Activated CD4-positive, alpha-beta T cell treated with anti-CD3 and anti-CD28 coated beads, Interleukin-2, Interleukin-4, amounts not matched to agents 100 ng/mL and 50 ng/mL, durations not matched to agents 16 hours and 8 hours (primary cell): ENCODE data around the gene TOMM40.
A peak's percentile ranks its signal among the peaks of the same experiment; 100 is the strongest.
"Not testable (repeated sequence)": the region's sequence is repeated elsewhere in the genome, so short reads cannot be mapped to it uniquely, and the experiment has no call there.

Source experiments
- DNase-seq: peaks from one replicate; pipeline ENCODE4 v3.0.0-alpha.2; 2020; ENCODE audit warnings: low spot score

The TOMM40 gene

DNA sequence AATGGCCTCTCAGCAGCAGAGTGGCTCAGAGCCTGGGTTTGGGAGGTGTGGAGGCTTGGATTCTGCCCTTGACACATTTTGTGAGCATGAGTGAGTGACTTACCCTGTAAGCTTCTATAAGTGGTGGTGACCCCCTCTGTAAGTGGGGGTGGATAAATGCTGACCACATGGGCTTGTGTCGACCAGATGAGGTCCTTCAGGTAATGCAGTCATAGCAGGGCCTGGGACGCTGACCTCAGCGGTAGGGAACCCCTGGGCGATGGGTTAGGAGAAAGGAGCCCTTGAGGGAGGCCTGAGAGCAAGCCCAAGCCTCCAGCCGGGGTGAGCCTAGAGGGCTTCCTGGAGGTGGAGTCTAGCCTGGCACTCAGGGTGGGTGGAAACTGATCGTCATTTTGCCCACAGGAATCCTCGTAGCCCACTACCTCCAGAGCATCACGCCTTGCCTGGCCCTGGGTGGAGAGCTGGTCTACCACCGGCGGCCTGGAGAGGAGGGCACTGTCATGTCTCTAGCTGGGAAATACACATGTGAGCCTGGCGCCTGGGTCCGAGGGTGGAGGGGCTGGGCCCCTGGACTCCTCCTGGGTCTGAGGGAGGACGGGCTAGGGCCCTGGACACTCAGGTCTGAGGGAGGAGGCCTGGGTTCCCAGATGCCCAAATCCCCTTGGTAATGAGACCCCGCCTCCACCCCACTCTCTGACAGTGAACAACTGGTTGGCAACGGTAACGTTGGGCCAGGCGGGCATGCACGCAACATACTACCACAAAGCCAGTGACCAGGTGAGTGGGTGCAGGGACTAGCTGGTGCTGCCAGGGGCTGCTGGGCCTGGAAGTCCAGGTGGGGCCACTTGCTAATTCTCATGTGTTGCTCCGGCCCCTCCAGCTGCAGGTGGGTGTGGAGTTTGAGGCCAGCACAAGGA, 9.5 kb downstream of the TOMM40 start:
- DNase-seq = no peak

DNA sequence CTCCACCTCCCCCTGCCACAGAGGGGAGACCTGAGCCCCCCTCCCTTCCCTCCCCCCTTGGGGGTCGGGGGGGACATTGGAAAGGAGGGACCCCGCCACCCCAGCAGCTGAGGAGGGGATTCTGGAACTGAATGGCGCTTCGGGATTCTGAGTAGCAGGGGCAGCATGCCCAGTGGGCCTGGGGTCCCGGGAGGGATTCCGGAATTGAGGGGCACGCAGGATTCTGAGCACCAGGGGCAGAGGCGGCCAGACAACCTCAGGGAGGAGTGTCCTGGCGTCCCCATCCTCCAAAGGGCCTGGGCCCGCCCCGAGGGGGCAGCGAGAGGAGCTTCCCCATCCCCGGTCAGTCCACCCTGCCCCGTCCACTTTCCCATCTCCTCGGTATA, 12.2 kb downstream of the TOMM40 start:
- no peak for DNase-seq

DNA sequence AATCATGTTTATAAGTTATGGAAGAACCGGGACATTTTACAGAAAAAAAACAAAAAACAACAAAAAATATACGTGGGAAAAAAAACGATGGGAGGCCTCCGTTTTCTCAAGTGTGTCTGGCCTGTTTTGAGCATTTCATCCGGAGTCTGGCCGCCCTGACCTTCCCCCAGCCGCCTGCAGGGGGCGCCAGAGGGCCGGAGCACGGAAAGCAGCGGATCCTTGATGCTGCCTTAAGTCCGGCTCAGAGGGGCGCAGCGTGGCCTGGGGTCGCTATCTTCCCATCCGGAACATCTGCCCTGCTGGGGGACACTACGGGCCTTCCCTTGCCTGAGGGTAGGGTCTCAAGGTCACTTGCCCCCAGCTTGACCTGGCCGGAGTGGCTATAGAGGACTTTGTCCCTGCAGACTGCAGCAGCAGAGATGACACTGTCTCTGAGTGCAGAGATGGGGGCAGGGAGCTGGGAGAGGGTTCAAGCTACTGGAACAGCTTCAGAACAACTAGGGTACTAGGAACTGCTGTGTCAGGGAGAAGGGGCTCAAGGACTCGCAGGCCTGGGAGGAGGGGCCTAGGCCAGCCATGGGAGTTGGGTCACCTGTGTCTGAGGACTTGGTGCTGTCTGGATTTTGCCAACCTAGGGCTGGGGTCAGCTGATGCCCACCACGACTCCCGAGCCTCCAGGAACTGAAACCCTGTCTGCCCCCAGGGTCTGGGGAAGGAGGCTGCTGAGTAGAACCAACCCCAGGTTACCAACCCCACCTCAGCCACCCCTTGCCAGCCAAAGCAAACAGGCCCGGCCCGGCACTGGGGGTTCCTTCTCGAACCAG, 12.8 kb downstream of the TOMM40 start:
- peak; percentile 75 for DNase-seq

DNA sequence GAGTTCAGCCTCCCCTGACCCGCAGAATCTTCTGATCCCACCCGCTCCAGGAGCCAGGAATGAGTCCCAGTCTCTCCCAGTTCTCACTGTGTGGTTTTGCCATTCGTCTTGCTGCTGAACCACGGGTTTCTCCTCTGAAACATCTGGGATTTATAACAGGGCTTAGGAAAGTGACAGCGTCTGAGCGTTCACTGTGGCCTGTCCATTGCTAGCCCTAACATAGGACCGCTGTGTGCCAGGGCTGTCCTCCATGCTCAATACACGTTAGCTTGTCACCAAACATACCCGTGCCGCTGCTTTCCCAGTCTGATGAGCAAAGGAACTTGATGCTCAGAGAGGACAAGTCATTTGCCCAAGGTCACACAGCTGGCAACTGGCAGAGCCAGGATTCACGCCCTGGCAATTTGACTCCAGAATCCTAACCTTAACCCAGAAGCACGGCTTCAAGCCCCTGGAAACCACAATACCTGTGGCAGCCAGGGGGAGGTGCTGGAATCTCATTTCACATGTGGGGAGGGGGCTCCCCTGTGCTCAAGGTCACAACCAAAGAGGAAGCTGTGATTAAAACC, 13.5 kb downstream of the TOMM40 start:
- DNase-seq = no peak

DNA sequence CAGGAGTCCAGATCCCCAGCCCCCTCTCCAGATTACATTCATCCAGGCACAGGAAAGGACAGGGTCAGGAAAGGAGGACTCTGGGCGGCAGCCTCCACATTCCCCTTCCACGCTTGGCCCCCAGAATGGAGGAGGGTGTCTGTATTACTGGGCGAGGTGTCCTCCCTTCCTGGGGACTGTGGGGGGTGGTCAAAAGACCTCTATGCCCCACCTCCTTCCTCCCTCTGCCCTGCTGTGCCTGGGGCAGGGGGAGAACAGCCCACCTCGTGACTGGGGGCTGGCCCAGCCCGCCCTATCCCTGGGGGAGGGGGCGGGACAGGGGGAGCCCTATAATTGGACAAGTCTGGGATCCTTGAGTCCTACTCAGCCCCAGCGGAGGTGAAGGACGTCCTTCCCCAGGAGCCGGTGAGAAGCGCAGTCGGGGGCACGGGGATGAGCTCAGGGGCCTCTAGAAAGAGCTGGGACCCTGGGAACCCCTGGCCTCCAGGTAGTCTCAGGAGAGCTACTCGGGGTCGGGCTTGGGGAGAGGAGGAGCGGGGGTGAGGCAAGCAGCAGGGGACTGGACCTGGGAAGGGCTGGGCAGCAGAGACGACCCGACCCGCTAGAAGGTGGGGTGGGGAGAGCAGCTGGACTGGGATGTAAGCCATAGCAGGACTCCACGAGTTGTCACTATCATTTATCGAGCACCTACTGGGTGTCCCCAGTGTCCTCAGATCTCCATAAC, 14.5 kb downstream of the TOMM40 start, which contains the start of gene APOE:
Gene APOE (plus strand): TSS at position 360 of the 724 bp plus-strand sequence. CDS start 829 bp downstream, outside the sequence.
- DNase-seq = no peak

DNA sequence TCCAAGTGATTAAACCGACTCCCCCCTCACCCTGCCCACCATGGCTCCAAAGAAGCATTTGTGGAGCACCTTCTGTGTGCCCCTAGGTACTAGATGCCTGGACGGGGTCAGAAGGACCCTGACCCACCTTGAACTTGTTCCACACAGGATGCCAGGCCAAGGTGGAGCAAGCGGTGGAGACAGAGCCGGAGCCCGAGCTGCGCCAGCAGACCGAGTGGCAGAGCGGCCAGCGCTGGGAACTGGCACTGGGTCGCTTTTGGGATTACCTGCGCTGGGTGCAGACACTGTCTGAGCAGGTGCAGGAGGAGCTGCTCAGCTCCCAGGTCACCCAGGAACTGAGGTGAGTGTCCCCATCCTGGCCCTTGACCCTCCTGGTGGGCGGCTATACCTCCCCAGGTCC, 16.6 kb downstream of the TOMM40 start:
- DNase-seq = no peak

DNA sequence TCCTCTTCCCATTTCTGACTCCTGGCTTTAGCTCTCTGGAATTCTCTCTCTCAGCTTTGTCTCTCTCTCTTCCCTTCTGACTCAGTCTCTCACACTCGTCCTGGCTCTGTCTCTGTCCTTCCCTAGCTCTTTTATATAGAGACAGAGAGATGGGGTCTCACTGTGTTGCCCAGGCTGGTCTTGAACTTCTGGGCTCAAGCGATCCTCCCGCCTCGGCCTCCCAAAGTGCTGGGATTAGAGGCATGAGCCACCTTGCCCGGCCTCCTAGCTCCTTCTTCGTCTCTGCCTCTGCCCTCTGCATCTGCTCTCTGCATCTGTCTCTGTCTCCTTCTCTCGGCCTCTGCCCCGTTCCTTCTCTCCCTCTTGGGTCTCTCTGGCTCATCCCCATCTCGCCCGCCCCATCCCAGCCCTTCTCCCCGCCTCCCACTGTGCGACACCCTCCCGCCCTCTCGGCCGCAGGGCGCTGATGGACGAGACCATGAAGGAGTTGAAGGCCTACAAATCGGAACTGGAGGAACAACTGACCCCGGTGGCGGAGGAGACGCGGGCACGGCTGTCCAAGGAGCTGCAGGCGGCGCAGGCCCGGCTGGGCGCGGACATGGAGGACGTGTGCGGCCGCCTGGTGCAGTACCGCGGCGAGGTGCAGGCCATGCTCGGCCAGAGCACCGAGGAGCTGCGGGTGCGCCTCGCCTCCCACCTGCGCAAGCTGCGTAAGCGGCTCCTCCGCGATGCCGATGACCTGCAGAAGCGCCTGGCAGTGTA, 17.2 kb downstream of the TOMM40 start:
- DNase-seq = no peak

DNA sequence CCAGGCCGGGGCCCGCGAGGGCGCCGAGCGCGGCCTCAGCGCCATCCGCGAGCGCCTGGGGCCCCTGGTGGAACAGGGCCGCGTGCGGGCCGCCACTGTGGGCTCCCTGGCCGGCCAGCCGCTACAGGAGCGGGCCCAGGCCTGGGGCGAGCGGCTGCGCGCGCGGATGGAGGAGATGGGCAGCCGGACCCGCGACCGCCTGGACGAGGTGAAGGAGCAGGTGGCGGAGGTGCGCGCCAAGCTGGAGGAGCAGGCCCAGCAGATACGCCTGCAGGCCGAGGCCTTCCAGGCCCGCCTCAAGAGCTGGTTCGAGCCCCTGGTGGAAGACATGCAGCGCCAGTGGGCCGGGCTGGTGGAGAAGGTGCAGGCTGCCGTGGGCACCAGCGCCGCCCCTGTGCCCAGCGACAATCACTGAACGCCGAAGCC, 17.8 kb downstream of the TOMM40 start:
- no peak for DNase-seq

DNA sequence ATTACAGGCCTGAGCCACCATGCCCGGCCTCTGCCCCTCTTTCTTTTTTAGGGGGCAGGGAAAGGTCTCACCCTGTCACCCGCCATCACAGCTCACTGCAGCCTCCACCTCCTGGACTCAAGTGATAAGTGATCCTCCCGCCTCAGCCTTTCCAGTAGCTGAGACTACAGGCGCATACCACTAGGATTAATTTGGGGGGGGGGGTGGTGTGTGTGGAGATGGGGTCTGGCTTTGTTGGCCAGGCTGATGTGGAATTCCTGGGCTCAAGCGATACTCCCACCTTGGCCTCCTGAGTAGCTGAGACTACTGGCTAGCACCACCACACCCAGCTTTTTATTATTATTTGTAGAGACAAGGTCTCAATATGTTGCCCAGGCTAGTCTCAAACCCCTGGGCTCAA, 18.7 kb downstream of the TOMM40 start:
- DNase-seq = no peak

DNA sequence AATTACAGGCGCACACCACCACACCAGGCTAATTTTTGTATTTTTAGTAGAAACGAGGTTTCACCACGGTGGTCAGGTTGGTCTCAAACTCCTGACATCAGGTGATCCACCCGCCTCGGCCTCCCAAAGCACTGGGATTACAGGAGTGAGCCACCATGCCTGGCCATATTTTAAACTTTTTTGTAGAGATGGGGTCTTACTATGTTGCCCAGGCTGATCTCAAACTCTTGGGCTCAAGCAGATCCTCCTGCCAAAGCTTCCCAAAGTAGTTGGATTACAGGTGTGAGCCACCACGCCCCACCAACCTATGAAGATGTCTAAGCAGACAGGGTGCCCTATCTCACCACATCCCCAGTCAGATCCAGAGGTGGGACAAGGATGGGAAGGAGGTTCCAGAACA, 20.8 kb downstream of the TOMM40 start:
- not testable (repeated sequence) for DNase-seq

DNA sequence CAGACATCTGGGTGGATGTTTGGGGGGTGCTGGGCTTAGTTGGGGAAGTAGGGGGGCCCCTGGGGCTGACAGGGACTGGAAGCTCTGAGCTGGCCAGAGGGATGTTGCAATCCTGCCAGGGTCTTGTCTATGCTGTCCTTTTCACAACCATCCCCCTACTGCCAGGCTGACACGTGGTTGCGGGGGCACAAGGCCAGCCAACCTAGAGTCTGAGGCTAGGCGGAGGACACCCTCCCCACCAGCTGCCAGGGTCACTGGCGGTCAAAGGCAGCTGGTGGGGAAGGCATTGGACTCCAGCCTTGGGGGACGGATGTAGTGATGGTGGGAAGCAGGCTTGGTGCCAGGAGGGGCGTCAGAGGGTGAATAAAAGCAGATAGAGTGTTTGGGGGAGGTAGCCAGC, 21.8 kb downstream of the TOMM40 start:
- no peak for DNase-seq

DNA sequence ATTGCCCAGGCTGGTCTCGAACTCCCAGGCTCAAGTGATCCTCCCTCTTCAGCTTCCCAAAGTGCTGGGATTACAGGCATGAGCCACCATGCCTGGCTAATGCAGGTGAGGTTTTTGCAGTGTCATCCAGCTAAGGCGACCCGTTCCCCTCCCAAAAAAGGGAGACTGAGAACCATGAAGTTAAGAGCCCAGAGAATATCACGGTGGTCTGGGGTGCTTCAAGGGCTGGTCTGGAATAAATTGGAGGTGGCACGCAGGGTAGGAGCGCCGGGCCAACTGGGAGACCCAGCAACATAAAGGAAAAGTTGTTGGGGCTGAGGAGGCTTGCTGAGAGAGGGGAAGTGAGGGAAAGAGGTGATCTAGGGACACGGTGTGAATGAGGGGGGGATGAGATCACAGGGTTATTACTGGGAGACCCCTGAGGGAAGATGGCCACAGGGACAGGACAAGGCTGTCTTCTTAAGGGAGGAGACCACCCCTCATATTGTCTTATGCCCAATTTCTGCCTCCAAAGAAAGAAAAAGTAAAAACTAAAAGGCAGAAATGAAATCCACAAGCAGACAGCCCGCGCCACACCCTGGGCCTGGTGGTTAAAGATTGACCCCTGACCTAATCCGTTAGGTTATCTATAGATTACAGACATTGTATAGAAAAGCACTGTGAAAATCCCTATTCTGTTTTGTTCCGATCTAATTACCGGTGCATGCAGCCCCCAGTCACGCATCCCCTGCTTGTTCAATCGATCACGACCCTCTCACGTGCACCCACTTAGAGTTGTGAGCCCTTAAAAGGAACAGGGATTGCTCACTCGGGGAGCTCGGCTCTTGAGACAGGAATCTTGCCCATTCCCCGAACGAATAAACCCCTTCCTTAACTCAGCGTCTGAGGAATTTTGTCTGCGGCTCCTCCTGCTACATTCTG, 22.7 kb downstream of the TOMM40 start:
- DNase-seq = not testable (repeated sequence)

DNA sequence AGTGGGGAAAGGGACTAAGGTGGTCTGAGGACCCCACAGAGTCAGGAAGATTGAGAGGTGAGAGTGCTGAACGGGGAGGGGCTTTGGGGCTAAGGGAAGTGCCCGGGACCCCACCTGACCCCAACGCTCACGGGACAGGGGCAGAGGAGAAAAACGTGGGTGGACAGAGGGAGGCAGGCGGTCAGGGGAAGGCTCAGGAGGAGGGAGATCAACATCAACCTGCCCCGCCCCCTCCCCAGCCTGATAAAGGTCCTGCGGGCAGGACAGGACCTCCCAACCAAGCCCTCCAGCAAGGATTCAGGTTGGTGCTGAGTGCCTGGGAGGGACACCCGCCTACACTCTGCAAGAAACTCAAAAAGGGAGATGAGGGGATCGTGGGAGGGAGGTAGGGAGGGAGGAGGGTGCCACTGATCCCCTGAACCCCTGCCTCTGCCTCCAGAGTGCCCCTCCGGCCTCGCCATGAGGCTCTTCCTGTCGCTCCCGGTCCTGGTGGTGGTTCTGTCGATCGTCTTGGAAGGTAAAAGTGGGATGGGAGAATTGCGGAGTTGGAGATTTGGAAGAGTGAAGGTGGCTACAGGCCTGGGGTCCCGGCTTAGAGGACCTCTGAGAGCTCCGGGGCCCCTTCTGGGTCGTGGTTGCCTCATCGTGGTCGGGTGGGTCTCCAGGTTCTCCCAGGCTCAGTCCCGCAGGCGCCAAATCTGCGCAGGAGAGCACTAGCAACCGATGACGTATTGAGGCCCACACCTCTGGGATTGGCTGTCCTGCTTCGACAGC, 23.6 kb downstream of the TOMM40 start, which contains the start of gene APOC1:
Gene APOC1 (plus strand): TSS at position 176 of the 774 bp plus-strand sequence. CDS start 284 bp downstream, at position 460.
- peak; percentile 87 for DNase-seq

DNA sequence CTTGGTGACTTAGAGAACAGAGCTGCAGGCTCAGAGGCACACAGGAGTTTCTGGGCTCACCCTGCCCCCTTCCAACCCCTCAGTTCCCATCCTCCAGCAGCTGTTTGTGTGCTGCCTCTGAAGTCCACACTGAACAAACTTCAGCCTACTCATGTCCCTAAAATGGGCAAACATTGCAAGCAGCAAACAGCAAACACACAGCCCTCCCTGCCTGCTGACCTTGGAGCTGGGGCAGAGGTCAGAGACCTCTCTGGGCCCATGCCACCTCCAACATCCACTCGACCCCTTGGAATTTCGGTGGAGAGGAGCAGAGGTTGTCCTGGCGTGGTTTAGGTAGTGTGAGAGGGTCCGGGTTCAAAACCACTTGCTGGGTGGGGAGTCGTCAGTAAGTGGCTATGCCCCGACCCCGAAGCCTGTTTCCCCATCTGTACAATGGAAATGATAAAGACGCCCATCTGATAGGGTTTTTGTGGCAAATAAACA, 33.2 kb downstream of the TOMM40 start:
- no peak for DNase-seq

DNA sequence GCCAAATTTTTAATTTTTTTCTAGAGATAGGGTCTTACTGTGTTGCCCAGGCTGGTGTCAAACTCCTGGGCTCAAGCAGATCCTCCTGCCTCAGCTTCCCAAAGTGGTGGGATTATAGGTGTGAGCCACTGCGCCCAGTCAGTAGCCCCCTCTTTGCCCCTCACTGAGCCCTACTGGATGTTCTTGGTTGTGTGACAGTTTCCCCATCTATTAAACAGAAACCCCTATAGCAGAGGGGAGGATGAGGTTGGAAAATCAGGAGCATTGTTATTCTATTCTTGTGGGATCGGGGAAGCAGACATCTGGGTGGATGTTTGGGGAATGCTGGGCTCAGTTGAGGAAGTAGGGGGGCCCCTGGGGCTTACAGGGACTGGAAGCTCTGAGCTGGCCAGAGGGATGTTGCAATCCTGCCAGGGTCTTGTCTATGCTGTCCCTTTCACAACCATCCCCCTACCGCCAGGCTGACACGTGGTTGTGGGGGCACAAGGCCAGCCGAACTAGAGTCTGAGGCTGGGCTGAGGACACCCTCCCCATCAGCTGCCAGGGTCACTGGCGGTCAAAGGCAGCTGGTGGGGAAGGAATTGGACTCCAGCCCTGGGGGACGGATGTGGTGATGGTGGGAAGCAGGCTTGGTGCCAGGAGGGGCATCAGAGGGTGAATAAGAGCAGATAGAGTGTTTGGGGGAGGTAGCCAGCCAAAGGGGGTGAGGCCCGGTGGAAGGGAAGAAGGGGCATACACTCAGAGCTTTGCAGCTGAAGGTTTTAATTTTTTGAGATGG, 34.2 kb downstream of the TOMM40 start:
- no peak for DNase-seq

DNA sequence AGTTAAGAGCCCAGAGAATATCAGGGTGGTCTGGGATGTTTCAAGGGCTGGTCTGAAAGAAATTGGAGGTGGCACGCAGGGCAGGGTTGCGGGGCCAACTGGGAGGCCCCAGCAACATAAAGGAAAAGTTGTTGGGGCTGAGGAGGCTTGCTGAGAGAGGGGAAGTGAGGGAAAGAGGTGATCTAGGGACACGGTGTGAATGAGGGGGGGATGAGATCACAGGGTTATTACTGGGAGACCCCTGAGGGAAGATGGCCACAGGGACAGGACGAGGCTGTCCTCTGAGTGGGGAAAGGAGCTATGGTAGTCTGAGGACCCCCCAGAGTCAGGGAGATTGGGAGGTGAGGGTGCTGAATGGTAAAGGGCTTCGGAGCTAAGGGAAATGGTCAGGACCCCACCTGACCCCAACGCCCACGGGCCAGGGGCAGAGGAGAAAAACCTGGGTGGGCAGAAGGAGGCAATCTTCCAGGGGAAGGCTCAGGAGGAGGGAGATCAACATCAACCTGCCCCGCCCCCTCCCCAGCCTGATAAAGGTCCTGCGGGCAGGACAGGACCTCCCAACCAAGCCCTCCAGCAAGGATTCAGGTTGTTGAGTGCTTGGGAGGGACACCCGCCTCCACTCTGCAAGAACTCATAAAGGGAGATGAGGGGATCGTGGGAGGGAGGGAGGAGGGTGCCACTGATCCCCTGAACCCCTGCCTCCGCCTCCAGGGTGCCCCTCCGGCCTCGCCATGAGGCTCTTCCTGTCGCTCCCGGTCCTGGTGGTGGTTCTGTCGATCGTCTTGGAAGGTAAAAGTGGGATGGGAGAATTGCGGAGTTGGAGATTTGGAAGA, 35.4 kb downstream of the TOMM40 start:
- DNase-seq = not testable (repeated sequence)

DNA sequence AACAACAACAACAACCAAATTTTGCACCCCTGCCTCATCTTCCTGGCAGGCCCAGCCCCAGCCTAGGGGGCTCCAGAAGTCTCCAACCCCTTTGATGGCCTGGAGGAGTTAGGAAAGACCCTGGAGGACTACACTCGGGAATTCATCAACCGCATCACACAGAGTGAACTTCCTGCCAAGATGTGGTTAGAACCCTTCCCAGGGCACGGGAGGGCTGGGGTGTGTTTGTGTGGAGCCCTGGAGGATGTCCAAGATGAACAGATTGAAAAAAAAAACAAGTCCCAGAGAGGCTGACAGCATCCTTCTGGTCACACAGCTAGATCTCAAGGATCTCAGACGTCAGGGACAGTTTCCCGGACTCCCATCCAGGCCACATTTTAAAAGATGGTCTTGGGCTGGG, 36.7 kb downstream of the TOMM40 start:
- no peak for DNase-seq
